Natural killer cell (primary cell): ENCODE measurements around the gene GSTM3. TPM values are rescaled to one million over a fixed set of nuclear protein-coding genes. Genes with fewer than 3 reads are reported as not detected.
A peak's percentile ranks its signal among the peaks of the same experiment; 100 is the strongest.

ENCODE experiments used
- ATAC-seq, 3 donors: fragments of 150-1000 bp in 2 of 3; fragments of 200-7000 bp in 1 of 3; cut with Tn5 transposase; 1 replicate in 1 of 3; 2 replicates in 2 of 3; pipeline ENCODE4 v1.10.0; 2021; ENCODE audit warnings: mild to moderate bottlenecking in 2 of 3, moderate library complexity in 2 of 3
- DNase-seq, 2 donors: peaks; one replicate each; pipeline versions ENCODE4 v3.0.0 to v3.0.0-alpha.2; 2013 to 2021; ENCODE audit warnings: mixed read lengths in 1 of 2
- H3K27ac ChIP-seq: one replicate; pipeline ENCODE4 v1.5.1; 2013; ENCODE audit warnings: mild to moderate bottlenecking, low read length
- H3K27me3 ChIP-seq: one replicate; pipeline ENCODE4 v1.6.1; 2013; ENCODE audit warnings: low read length; ENCODE audit not compliant: control insufficient read depth, insufficient read depth
- H3K36me3 ChIP-seq: one replicate; pipeline ENCODE4 v1.6.1; 2013; ENCODE audit warnings: low read length; ENCODE audit not compliant: control insufficient read depth, insufficient read depth
- H3K4me1 ChIP-seq: one replicate; pipeline ENCODE4 v1.6.1; 2013; ENCODE audit warnings: low read length; ENCODE audit not compliant: control insufficient read depth, insufficient read depth
- H3K4me3 ChIP-seq: one replicate; pipeline ENCODE4 v1.5.1; 2013; ENCODE audit warnings: low read length
- H3K9me3 ChIP-seq: one replicate; pipeline ENCODE4 v1.6.1; 2013; ENCODE audit warnings: low read length; ENCODE audit not compliant: control insufficient read depth, insufficient read depth
- H3K27ac Mint-ChIP-seq, 2 donors: one replicate each; pipeline ENCODE4 v1.8.0; 2022; ENCODE audit warnings: mild to moderate bottlenecking in 2 of 2, mixed read lengths in 2 of 2, moderate library complexity in 1 of 2
- H3K27me3 Mint-ChIP-seq, 2 donors: one replicate each; pipeline ENCODE4 v1.8.0; 2022; ENCODE audit warnings: low read depth in 2 of 2, mixed read lengths in 2 of 2
- H3K36me3 Mint-ChIP-seq: one replicate; pipeline ENCODE4 v1.8.0; 2022; ENCODE audit warnings: mixed read lengths
- H3K4me1 Mint-ChIP-seq, 2 donors: one replicate each; pipeline ENCODE4 v1.8.0; 2022; ENCODE audit warnings: mixed read lengths in 2 of 2
- H3K4me3 Mint-ChIP-seq: one replicate; pipeline ENCODE4 v1.8.0; 2022; ENCODE audit warnings: mild to moderate bottlenecking, moderate library complexity, mixed read lengths
- H3K9me3 Mint-ChIP-seq, 2 donors: one replicate each; pipeline ENCODE4 v1.8.0; 2022; ENCODE audit warnings: mixed read lengths in 2 of 2
- WGBS: methylation state at CpG from one replicate; pipeline ENCODE4 v1.1.7; 2013; ENCODE audit warnings: missing lambda C conversion rate; ENCODE audit not compliant: insufficient coverage; 5-methylcytosine and 5-hydroxymethylcytosine counted together
- intact Hi-C: fragments of 100-400 bp; cut with micrococcal nuclease; formaldehyde crosslinking; loops from one replicate; pipeline ENCODE4 v1.14.2; 2022
- total RNA-seq, 4 donors: library from RNA; stranded (reverse); fragments of 120-200 nt in 1 of 4; gene quantifications; one replicate each; pipeline versions ENCODE4 v1.2.3 to v1.2.4, GENCODE V29; 2013 to 2022
- TF ChIP-seq, protein P1 (sequence below): fragments of 200-600 bp; IDR thresholded peaks from one replicate; pipeline ENCODE4 v1.8.0; 2022; ENCODE audit warnings: antibody characterized with exemption

The GSTM3 gene
- total RNA-seq: 1 to 10 TPM; 1.7 to 3.0 (median 3.0) TPM
- 3.9 TPM for total RNA-seq (2013)

GRCh38 chr1:109740615-109741373 lies at the start of gene GSTM3:
TSS of gene GSTM3 (minus strand) at chr1:109741038. CDS start at chr1:109740287, 751 bp downstream.
- WGBS: 7% methylated on average over 9 of the region's 10 CpGs
- no peaks in the 10 kb centered on the region for H3K36me3 ChIP-seq
- Mint-ChIP-seq H3K27ac (peak within 1 kb of the TSS in 1 of 2 donors; percentile 60), H3K27me3 (peaks cover 29 to 48% of the 10 kb centered on the region in 2 donors), H3K9me3 (no peaks in the 10 kb centered on the region), H3K36me3 (no peaks in the 10 kb centered on the region), H3K4me1 (peaks cover 12 to 15% of the 10 kb centered on the region in 2 donors), H3K4me3 (peak within 1 kb of the TSS; percentile 72)
- no peaks in the 10 kb centered on the region for H3K9me3 ChIP-seq
- H3K4me3 ChIP-seq: peak within 1 kb of the TSS; percentile 64
- peaks cover 14% of the 10 kb centered on the region for H3K4me1 ChIP-seq
- TF ChIP-seq, protein P1, sequence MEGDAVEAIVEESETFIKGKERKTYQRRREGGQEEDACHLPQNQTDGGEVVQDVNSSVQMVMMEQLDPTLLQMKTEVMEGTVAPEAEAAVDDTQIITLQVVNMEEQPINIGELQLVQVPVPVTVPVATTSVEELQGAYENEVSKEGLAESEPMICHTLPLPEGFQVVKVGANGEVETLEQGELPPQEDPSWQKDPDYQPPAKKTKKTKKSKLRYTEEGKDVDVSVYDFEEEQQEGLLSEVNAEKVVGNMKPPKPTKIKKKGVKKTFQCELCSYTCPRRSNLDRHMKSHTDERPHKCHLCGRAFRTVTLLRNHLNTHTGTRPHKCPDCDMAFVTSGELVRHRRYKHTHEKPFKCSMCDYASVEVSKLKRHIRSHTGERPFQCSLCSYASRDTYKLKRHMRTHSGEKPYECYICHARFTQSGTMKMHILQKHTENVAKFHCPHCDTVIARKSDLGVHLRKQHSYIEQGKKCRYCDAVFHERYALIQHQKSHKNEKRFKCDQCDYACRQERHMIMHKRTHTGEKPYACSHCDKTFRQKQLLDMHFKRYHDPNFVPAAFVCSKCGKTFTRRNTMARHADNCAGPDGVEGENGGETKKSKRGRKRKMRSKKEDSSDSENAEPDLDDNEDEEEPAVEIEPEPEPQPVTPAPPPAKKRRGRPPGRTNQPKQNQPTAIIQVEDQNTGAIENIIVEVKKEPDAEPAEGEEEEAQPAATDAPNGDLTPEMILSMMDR: no peak
- no peak for DNase-seq
- H3K27me3 ChIP-seq: peaks cover 19% of the 10 kb centered on the region
- H3K27ac ChIP-seq: peak within 1 kb of the TSS; percentile 25
- peak in 1 of 3 donors; percentile 2 for ATAC-seq
- intact Hi-C loops: no loop called here

DNA sequence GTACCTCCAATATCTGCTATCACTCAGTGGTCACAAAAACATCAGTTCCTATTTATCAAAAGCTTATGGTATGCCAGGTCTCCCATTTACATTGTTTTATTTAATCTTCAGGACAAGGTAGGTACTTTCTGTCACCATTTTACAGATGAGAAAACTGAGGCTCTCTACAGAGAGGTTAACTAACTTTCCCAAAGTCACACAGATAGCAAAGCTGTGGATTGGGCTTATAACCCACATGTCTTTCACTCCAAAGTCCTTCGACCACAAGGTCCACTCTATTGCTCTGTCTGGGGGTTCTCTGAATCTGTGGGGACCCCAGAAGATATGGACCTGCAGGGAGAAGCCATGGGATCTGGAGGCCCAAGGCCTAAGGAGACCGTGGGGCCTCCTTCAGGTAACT lies 49.5 kb upstream of the GSTM3 start:
- Histone ChIP-seq H3K4me3 (no peak overlapping the region), H3K27me3 (peaks cover 7% of the 10 kb centered on the region), H3K9me3 (no peaks in the 10 kb centered on the region), H3K36me3 (no peaks in the 10 kb centered on the region), H3K27ac (peak overlapping the region; percentile 54), H3K4me1 (peaks cover 76% of the 10 kb centered on the region)
- Mint-ChIP-seq H3K27me3 (peaks cover 20 to 21% of the 10 kb centered on the region in 2 donors), H3K36me3 (no peaks in the 10 kb centered on the region), H3K9me3 (no peaks in the 10 kb centered on the region), H3K4me3 (no peak overlapping the region), H3K27ac (peak overlapping the region; percentile 41 to 79), H3K4me1 (peaks cover 71 to 78% of the 10 kb centered on the region in 2 donors)
- 58% methylated on average over 2 of the region's 2 CpGs for WGBS
- DNase-seq: no peak
- TF ChIP-seq, protein P1: no peak
- no peak for ATAC-seq
- intact Hi-C loops: loop anchor here (1.0 kb wide), 1 partner anchor 194 kb away; the partner anchor contains the start of gene AHCYL1

- Histone ChIP-seq H3K27me3 (peaks cover 7% of the 10 kb centered on the region), H3K4me1 (peaks cover 76% of the 10 kb centered on the region), H3K9me3 (no peaks in the 10 kb centered on the region), H3K27ac (no peak overlapping the region), H3K4me3 (no peak overlapping the region), H3K36me3 (no peaks in the 10 kb centered on the region)
- Mint-ChIP-seq H3K4me3 (peak overlapping the region; percentile 65), H3K36me3 (no peaks in the 10 kb centered on the region), H3K27ac (peak overlapping the region; percentile 57 to 79), H3K9me3 (no peaks in the 10 kb centered on the region), H3K4me1 (peaks cover 71 to 82% of the 10 kb centered on the region in 2 donors), H3K27me3 (peaks cover 26 to 27% of the 10 kb centered on the region in 2 donors)
- 76% methylated on average over 9 of the region's 9 CpGs for WGBS
- DNase-seq: no peak
- ATAC-seq: no peak
- TF ChIP-seq, protein P1: no peak
- intact Hi-C loops: loop anchor here (1.0 kb wide), 1 partner anchor 195 kb away; the partner anchor contains the start of gene AHCYL1
Measured at GRCh38 chr1:109789551-109790180, 48.8 kb upstream of the GSTM3 start.
